Camera-type eye (tissue), 1 donor: ENCODE results near the gene ATAD2B. TPM values are rescaled to one million over a fixed set of nuclear protein-coding genes. Genes with fewer than 3 reads are reported as not detected.

Source experiments
- total RNA-seq: library from RNA; depleted of rRNA; stranded (reverse); fragments of >200 nt; gene quantifications from one replicate; pipeline ENCODE4 v1.2.3, GENCODE V29; 2014

ATAD2B gene
- 92.7 TPM for total RNA-seq

DNA sequence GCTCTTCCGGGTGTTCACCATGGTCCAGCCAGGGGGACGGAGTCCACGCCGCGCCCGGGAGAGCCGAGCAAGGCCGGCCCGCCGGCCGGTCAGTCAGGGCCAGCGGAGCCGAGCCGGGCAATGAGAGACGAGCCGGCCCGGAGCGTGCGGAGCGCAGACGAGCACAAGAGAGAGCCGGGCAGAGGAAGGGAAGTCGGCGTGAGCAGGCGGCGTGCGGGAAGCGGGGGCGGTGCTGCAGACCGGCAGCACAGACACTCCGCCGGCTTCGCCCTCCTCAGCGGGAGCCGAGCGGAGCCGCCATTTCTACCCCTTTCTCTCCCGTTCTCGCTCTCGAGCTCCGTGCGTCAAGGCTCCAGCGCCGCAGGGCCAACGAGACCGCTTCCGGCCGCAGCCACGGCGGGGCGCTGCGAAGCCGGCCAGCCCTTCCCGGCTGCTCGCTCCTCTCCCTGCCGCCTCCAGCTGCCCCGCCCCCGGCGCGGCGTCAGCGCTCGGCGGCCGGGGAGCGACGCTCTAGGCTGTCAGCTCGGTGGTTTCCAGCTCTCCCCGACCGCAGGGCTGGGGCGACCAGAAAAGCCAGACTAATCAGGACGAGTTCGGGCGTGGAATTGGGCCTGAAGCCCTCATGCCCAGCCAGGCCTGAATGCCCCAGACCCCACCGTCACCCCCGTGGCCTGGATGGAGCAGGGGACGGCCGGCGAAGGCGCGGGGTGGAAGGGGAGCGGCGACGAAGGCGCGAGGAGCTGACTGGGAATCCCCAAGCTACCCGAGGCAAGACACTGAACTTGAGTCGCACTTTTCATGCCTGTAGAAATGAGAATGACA lies at the start of gene ATAD2B:
Gene ATAD2B (minus strand): TSS at position 374 of the 822 bp plus-strand sequence. CDS start 353 bp downstream, at position 21.

GRCh38 chr2:23939987-23940717 lies 13.2 kb upstream of the ATAD2B start, which contains the start of gene UBXN2A:
Gene UBXN2A (plus strand): TSS chr2:23940463. CDS start chr2:23958315, 17,852 bp downstream.

Other genes starting within 250 kb of the ATAD2B start
- gene UBXN2A, start 13.3 kb upstream of the ATAD2B start, total RNA-seq: 32.9 TPM
- gene MFSD2B, start 83.0 kb upstream of the ATAD2B start, total RNA-seq: 0.60 TPM
- gene WDCP, start 120.3 kb upstream of the ATAD2B start, total RNA-seq: 21.4 TPM
- gene FKBP1B, start 122.6 kb upstream of the ATAD2B start, total RNA-seq: 20.2 TPM
- 90.4 TPM for gene SF3B6, start 149.2 kb upstream of the ATAD2B start, total RNA-seq
- 40.7 TPM for gene TP53I3, start 157.7 kb upstream of the ATAD2B start, total RNA-seq
- gene PFN4, start 196.2 kb upstream of the ATAD2B start, total RNA-seq: 4.1 TPM
- gene FAM228B, start 196.3 kb upstream of the ATAD2B start, total RNA-seq: 45.6 TPM
- 1.6 TPM for gene FAM228A, start 247.9 kb upstream of the ATAD2B start, total RNA-seq